Hematopoietic multipotent progenitor cell treated with erythropoietin and hydrocortisone succinate and interleukin-3 and kit ligand, for 4 days (in vitro differentiated cells): ENCODE results near the gene CBFA2T3.

ENCODE experiments used
- DNase-seq: peaks from one replicate; pipeline ENCODE4 v3.0.0-alpha.2; 2015

CBFA2T3 gene

DNA sequence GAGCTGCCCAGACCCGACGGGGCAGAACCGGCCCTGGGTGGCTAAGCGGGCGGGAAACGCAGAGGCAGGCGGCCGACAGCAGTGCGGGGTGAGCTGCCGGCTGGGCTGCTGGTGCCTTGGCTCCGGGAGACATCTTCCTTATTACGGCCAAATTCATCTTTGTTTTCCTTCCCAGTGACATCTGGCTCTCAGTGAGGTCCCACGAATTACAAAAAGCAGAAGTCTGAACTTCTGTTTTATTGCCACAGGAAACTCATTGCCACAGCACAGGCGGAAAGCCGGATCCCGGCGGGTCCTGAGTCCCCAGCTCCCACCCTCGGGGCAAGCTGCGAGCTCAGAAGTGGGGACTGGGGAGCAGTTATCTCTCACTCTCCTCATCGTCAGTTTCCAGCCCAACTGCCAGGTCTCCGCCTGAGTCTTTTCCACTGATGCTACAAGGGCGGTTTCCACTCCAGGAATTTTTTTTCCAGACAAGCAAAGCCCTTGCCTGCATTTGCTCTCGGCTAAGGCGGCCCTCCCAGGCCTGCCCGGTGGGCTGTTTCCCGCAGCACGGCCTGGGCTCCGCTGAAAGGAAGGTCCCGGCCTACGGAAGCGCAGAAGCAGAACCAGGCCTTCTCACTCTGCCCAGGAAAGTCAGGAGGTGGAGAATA lies 40.3 kb downstream of the CBFA2T3 start:
- DNase-seq, result peak; percentile 93

DNA sequence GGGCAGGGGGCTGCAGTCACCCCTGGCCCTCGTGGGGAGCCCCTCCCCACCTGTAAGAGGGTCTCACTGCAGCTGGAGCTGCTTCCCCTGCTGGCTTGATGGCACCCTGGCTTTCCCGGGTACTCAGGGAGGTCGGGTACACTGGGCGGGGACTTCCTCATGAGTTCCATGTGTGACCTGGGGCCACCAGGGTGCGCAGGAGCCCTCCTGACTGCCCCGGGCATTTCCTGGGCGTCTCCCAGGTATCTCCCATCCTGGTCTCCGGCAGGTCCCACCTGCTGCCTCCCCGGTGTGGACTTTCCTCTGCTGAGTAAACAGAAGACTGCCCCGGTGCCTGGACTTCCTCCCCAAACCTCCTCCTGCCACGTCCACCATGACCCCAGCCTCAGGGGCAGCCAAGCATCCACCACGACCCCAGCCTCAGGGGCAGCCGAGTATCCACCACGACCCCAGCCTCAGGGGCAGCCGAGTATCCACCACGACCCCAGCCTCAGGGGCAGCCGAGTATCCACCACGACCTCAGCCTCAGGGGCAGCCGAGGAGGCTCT lies 40.9 kb downstream of the CBFA2T3 start:
- DNase-seq, result peak; percentile 70

DNA sequence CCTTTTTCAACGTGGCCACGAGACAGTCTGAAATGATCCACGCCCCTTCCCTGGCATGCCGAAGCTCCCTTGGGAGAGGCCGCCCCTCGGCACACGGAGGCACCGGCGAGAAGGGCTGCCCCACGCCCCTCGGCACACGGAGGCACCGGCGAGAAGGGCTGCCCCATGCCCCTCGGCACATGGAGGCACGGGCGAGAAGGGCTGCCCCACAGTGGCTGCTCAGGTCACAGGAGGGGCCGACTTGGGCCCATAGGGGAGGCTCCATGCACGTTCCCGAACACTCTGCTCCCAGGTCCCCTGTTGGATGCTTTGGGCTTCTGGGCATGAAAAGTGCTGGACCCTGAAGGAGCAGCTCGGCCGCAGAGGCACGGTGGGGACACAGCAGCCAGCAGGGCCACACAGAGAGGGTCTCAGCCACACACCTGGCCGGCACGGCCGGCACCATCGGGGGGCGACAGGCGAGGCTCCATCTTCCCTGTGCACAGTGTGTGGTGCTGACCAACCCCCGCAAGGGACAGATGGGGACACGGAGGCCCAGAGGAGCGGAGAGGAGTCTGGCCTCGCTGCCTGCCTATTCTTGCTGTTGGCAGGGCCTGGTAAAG lies 42.8 kb downstream of the CBFA2T3 start:
- DNase-seq, result no peak

DNA sequence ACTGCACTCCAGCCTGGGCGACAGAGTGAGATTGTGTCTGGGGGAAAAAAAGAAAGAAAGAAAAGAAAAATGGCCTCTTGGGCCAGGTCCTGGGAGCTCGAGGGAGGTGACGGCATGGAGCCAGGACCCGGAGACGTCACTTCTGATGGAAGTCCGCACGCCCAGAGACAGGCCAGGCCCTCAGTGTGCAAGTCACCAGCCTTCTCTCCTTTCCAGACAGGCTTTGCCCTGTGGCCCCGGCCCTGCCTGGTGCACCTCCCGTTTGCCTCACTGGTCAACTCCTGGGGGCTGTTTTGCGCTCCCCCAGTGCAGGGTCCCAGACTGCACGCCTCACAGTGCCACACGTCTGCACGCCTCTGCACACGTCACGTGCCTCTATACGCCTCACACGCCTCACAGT lies 44.1 kb downstream of the CBFA2T3 start:
- DNase-seq, result no peak

DNA sequence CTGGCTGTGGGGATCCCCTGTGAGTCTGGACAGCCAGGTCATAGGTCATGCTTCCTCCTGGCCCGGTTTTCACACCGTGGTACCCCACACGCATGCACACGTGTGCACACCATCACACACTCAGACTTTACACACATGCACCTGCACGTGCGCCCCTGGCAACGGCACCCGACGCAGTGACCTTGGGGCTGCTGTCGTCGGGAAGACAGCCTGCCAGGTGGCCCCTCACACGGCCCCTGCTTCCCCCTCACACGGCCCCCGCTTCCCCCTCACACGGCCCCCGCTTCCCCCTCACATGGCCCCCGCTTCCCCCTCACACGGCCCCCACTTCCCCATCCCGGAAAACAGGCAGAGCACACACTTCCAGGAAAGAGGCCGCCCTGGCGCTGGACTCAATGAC lies 45.1 kb downstream of the CBFA2T3 start:
- DNase-seq, result no peak

DNA sequence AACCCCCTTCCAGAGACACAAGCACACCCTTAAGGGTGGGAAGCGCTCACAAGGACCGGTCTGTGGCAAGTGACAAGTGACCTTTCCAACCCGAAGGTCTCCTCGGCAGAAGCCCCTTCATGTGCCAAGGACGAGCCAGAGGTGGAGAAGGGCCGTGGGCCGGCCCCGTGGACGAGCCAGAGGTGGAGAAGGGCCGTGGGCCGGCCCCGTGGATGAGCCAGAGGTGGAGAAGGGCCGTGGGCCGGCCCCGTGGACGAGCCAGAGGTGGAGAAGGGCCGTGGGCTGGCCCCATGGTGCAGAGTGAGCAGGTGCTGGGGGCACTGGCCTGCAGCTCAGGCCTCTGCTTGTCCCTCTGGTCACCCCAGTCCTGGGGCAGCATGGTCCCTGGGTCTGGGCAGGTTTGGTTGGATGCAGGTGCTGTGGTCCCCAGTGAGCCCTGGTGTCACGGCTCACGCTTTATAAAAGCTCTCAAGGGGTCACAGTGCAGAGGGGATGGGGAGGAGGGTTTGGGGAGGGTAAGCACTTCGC lies 45.6 kb downstream of the CBFA2T3 start:
- DNase-seq, result no peak

DNA sequence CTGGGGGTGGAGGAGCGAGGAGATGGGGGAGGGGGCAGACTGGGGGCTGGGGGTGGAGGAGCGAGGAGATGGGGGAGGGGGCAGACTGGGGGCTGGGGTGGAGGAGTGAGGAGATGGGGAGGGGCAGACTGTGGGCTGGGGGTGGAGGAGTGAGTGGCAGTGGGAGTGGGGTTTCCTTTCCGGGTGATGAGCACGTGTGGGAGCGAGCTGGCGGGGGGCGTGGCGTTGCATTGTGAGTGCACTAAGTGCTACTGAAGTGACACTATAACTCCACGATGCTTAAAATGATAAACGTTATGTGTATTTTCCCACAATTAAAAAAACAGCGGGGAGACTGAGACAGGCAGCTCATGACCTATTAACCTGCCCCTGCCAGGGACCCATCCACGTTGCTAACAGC lies 46.3 kb downstream of the CBFA2T3 start:
- DNase-seq, result no peak

DNA sequence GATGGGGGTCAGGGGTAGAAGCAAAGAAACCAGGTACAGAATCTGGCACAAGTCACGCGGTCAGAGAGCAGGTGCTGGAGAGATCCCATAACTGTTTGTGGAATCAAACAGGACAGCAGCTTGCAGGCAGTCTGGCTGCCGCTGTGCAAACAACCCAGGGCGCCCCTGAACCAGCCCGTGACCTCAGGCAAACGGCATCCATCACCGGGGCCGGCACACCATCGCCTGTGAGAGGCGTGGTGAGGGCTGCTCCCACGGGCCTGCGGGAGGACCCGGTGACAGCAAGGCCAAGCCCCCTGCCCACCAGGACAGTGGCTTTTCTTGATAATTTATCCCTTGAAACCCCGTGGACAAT lies 47.9 kb downstream of the CBFA2T3 start:
- no peak for DNase-seq

DNA sequence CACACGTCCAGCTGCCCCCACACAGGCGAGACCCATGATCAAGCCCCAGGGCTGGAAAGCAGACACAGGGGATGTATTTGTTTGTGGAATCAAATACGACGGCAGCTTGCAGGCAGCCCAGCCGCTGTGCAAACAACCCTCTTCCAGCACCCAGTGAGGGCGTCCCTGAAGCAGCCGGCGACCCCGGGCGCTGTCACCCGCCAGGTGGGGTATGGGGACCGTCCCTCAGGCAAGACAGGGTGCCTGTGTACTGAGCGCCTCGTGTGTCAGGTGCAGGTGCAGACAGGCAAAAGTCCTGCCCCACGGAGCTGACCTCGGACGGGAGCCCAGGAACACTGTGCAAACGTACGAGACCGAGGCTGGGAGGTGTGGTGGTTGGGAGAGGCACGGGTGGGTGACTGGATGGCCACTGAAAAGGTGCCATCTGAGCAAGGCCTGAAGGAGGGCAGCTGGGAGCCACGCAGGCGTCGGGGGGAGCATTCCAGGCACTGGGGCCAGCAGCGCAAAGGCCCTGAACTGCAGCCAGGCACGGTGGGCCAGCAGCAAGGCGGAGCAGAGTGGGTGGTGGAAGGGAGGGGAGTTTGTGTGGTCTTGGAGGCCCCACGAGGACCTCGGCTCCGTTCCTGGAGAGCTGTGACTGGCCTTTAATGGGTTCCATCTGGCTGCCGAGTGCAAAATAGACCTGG lies 48.5 kb downstream of the CBFA2T3 start:
- no peak for DNase-seq

DNA sequence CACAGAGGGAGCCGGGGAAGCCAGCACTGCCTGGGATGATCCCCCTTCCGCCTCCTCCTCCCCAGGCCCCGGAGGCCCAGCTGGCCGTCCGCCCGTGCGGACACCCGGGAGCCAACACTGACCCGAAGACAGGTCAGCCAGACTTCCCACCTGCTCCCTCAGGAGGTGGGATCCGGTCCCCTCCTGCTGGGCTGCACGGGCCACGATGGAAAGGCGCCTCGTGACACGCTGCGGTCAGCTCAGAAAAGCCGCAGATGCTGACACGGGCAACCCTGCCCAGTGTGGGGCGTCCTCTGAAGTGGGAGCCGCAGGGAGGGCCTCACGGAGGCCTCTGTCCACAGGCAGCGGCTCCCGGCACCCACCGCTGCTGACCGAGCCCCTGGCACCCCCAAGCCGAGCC lies 49.3 kb downstream of the CBFA2T3 start:
- no peak for DNase-seq

DNA sequence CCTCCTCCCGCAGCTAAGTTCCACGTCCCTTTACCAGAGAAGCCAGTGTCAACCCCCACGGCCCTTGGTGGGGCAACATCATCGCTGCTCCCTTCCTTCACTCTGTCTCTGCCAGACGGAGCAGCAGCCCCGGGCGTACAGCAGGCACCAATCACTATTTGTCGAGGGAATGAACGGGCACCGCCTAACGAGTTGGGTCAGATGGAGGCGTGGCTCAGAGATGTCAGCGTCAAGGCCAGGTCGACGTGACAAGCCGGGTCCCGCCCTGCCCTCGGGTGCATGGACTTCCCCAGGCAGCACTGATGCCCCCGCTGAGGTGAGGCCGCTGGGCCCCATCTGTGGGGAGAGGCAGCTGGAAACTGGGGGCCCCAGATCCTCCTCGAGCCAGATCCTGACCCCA lies 50.0 kb downstream of the CBFA2T3 start:
- no peak for DNase-seq

DNA sequence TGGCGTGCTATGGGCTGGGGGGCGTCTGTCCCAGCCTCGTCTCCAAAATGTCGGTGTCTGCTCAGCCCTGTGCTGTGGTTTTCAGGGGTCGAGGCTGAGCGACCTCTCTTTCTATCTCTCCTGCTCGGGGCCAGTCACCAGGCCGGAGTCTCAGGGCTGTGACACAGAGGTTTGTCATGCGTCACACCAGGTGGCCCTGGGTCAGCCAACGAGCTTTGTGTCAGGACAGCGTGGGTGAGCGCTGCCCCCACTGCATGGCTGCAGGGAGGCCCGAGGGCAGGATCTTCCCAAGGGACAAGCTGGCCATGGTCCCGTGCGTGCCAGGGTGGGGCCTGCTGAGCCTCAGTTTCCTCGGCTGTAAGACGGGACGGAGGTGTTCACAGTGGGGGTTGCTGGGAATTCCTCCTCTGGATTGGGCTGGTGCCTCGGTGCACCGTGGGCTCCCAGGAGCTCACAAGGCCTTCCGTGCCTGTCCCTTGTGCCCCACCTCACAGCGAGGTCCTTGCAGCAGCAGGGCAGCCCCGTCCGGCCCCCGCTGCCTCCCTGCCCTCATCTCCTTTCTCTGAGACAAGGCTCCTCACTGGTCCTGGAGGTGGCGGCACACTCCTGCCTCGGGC lies 50.5 kb downstream of the CBFA2T3 start:
- no peak for DNase-seq

DNA sequence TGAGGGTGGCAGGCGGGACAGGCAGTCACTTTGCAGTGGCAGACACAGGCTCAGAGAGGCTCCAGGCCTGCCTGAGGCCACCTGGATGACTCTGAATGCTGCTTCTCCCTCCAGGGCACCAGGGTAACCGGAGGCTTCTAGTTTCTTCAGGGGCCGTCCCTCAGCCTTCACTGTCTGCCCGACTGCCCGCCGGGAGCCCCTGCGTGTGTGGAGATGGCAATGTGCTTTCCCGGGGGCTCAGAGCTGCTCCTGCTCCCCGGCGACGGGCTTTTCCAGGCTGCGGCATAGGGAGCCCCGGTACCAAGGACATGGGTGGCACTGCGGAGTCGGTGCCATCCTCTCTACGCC lies 51.5 kb downstream of the CBFA2T3 start:
- DNase-seq, result no peak

DNA sequence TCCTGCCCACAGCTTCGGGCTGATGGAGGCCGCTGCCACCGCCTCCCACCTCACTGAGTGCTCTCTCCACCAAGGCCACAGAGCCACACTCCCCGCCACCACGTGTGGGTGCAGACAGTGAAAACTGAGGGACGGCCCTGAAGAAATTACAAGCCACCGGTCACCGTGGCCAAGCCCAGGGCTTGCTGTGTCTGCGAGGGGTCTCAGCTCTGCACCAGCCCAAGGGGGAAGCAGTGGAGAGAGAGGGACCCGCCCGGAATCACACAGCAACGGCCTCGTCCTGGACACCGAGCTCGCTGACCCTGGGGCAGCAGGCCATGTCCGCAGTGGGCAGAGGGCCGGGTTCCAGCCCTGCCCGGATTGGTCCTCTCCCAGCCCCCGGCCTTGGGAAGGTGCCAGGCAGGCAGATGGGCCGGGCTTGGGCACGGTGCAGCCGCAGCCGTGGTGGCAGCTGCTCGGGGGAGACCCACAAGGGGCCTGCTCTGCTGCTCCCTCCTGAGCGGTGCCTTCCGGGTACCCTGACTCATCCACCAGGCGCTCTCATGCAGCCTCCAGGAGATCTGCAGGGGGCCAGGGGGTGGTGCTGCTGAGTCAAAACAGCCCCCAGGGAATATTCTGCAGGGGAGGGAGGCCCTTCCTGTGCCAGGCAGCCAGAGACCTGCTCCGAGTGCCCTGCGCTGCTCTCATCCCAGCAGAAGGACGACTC lies 52.0 kb downstream of the CBFA2T3 start:
- DNase-seq, result peak; percentile 71

DNA sequence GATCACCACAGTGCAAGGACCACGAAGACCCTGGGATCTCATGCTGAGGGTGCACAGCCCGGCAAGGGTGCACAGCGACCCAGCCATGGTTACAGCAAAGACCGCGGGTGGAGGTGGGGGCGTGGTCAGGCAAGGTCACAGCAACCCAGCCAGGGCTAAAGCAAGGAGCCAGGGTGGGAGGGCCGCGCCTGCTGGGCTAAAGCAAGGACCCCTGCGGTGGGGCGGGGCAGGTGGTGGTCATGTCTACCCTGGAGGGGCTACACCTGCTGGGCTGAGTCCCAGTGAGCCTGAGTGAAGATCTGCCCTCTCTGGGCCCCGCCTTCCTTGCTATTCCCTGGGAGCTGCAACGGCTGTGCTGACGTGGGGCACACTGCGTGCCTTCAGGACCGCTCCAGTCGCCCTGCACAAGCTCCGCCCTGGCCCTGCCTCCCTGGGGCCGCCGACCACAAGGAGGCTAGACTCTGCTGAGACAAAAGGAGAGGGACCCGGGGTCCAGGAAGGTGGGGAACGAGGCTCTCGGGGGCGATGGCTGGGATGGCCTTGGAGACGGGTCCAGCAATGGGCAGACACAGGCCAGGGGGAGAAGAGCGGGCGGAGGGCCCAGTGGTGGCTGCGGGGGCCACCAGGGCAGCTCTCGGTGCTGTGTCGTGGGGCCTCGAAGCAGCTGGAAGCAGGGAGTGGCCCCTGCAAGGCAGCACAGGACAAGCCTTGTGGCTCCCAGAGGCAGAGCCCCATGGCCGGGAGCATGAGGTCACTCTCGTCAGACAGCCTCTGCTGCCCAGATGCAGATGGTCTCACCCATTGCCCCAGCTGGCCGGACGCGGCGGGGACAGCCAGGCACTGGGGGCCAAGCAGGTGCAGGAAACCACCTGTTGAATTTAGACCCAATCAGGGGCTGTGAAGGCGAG lies 52.8 kb downstream of the CBFA2T3 start:
- no peak for DNase-seq

DNA sequence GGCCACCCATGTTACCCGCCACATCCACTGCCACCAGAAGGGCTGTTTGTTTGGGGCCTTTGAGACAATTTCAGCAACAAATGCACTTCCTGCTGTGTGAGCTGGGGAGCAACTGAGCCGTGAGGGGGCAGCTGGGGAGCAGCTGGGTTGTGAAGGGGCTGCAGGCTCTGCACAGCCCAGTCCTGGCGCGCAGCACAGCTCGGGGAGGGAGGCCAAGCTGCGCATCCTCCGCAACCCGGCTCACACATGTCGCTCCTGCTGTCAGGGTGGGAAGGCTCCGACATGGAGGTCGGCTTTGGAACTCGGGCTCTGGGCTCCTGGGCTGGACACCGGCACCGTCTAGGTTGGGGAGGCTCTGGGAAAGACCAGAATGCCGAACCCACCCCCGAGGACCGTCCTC lies 53.6 kb downstream of the CBFA2T3 start:
- DNase-seq, result no peak

DNA sequence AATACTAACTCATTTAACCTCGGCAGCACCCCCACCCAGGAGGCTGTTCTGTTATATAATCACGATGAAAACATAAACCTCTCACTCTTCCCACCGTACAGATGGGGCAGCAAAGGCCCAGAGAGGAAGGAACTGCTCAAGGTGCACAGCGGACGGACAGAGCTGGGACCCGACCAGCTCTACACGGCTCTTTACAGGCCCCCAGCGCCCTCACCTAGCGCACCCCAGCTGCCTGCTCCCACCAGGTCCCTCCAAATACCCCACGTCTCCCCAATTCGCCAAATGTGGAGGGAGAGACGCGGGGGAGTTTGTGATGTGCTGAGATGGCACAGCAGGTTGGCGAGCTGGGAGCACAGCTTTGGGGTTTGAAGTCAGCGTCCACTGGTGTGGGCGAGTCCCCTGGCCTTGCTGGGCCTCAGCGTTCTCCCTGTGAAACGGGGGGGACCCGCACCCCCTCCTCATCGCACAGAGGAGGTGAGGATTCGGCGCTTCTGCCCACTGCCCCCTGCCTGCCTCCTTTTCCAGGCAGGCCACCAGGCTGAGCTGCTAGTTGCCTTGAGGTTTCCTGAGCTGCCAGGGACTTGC lies 54.1 kb downstream of the CBFA2T3 start:
- no peak for DNase-seq

DNA sequence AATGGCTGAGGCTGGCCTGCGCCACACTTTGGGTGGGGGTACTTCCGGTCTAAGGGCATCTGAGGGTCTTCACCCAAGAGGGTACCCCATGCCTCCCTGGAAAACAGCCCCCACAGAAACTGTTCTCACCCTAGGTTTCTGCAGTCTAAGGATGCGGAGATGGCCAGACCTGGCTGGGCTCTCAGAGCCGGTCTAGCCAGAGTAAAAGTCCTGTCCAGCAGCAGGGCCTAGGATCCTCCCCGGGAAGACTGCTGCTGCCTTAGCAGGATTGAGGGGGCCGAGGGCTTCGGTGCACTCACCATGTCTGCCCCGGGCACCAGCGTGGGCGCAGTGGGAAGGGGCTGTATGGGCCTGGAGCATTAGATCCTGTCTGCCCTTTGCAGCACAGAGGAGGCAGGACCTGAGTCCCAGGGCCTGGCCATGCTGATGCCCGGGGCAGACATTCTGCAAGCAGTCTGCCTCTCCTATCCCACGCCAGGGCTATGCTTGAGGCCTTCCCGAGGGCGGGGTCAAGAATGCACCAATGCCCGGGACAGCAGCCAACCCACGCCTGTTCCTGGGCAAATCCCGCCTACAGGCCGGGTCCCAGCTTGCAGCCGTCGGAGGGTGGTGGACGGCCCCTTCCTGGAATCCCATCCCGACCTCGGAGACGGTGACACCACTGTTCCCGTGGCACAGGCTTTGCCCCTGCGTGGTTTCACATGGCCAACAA lies 54.7 kb downstream of the CBFA2T3 start:
- DNase-seq, result peak; percentile 80

DNA sequence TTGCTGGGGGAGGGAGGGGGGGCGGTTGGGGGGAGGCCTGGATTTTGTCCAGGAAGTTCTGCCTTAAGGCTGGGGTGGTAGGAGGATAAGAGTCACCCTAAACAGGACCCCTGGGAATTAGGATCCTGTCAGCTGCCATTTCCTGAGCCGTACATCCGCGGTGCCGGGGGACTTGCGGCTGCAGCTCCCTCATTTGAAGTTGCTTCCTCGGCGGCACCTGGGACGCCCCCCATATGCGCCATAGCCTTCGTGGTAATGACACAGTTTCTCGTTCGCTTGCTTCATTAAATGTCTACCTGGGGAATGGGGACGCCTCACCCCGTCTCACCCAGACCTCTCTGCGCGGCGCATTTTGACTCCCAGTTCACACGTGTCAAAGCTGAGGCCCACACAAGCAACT lies 55.4 kb downstream of the CBFA2T3 start:
- DNase-seq, result no peak

DNA sequence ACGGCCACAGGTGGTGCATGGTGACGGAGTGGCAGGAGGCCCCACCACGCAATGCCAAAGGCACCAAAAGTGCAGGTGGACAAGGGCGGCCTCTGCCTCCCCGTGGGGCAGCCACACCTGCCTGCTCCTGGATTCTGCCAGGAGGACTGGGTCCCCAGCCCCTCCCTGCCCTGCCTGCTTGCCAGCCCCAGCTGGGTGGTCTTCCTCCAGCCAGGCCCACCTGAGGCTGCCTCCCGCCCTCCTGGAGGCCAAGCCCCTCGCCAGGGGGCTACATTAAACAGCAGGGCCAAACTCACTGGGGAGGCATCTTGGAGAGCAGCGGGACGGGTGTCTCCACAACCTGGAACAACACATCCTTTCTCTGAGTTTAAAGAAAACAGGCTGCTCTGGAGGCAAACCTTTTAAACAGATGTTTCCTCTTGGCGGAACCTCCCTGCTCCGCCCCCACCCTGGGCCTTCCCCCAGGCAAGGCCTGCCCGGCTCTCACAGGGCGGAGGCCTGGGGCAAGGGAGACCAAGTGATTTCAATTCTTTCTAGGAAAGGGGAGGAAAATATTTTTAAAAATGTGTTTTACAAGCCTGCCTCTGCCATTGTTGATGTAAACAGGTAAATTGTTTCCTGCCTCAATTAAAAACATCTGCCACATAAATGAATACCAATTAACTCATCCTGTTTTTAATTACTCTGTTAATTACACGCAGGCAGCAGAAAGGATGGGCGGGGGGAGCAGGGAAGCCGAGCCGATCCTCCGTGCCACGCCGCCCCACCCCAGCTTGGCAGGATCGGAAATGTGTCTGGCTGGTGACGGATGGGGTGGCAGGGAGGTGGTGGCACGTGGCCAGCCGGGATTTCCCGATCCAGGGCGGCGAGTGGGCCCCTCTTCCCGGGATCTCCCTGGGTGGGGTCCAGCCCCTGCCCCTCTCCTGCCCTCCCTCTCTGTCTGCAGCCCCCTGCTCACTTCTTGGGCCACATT lies 56.1 kb downstream of the CBFA2T3 start:
- DNase-seq, result peak; percentile 88
